HepG2 (cell line): ENCODE measurements around the gene MAP2K2. TPM values are rescaled to one million over a fixed set of nuclear protein-coding genes. Genes with fewer than 3 reads are reported as not detected.
"Not testable (repeated sequence)": the region's sequence is repeated elsewhere in the genome, so short reads cannot be mapped to it uniquely, and the experiment has no call there.

ENCODE experiments used
- ATAC-seq: fragments of 200-7000 bp; cut with Tn5 transposase; 3 replicates; pipeline ENCODE4 v1.9.1; 2020; ENCODE audit warnings: mild to moderate bottlenecking, moderate library complexity
- BruUV-seq: library from RNA; stranded (reverse); fragments of 400-500 nt; replicated peaks from 2 replicates; lab custom pipeline; 2021; lab: Mats Ljungman, UMichigan
- CTCF ChIA-PET: fragments of 300-600 bp; formaldehyde crosslinking; extraction: SDS; loops from one replicate; lab custom pipeline; 2021; ENCODE audit warnings: low total read pairs, inconsistent platforms, low intra/inter-chr PET ratio; lab: Yijun Ruan, JAX
- POLR2A ChIA-PET: fragments of 350-600 bp; sonication (Branson Sonifier 250); formaldehyde crosslinking; loops from one replicate; lab custom pipeline; 2020; ENCODE audit warnings: antibody characterized with exemption, inconsistent platforms; lab: Yijun Ruan, JAX
- DNase-seq: peaks from one replicate; pipeline ENCODE4 v3.0.0-alpha.2; 2015; ENCODE audit warnings: low spot score
- FAIRE-seq: peaks from 3 replicates; lab custom pipeline; 2011; peaks lifted over from hg19 to GRCh38; lab: Jason Lieb, UNC
- H2AFZ ChIP-seq: one replicate; pipeline ENCODE4 v1.6.1; 2011; ENCODE audit warnings: low read length, inconsistent platforms
- H3K27ac ChIP-seq: fragments of 300-600 bp; 3 replicates; pipeline ENCODE4 v1.8.0; 2011; ENCODE audit warnings: mixed run types, mild to moderate bottlenecking, mixed read lengths, low read length, inconsistent platforms; ENCODE audit not compliant: insufficient read depth; ENCODE audit errors: extremely low read length
- H3K27me3 ChIP-seq, 2 experiments: fragments of 200-600 bp in 1 of 2; 2 replicates in 1 of 2; 3 replicates in 1 of 2; pipeline versions ENCODE4 v1.6.0 to v1.8.0; 2011; ENCODE audit warnings: low read length in 2 of 2, mild to moderate bottlenecking in 2 of 2, moderate library complexity in 2 of 2, inconsistent platforms in 1 of 2; ENCODE audit not compliant: insufficient read depth in 2 of 2, control insufficient read depth in 1 of 2
- H3K36me3 ChIP-seq, 2 experiments: fragments of 200-600 bp in 1 of 2; replicated peaks in 1 of 2; 2 replicates in 1 of 2; 3 replicates in 1 of 2; pipeline versions ENCODE4 v1.5.1 to v1.8.0; 2011; ENCODE audit warnings: low read length in 2 of 2, inconsistent platforms in 1 of 2; ENCODE audit not compliant: insufficient read depth in 2 of 2, control insufficient read depth in 1 of 2
- H3K4me1 ChIP-seq: 2 replicates; pipeline ENCODE4 v1.5.1; 2012; ENCODE audit warnings: low read length, inconsistent platforms; ENCODE audit not compliant: insufficient read depth
- H3K4me2 ChIP-seq: 2 replicates; pipeline ENCODE4 v1.6.0; 2011; ENCODE audit warnings: low read depth, low read length, inconsistent platforms
- H3K4me3 ChIP-seq, 3 experiments: fragments of 200-600 bp in 1 of 3; sonication (generic), shearing (Covaris generic) in 1 of 3; replicated peaks in 1 of 3; 2 replicates each; pipeline ENCODE4 v1.5.1; 2011 to 2016; ENCODE audit warnings: low read length in 3 of 3, inconsistent platforms in 2 of 3, low read depth in 2 of 3, mild to moderate bottlenecking in 2 of 3, control low read depth in 1 of 3, mixed read lengths in 1 of 3; ENCODE audit not compliant: insufficient read depth in 1 of 3
- H3K79me2 ChIP-seq: one replicate; pipeline ENCODE4 v1.6.1; 2011; ENCODE audit warnings: low read length, inconsistent platforms; ENCODE audit not compliant: insufficient read depth
- H3K9ac ChIP-seq: 2 replicates; pipeline ENCODE4 v1.6.0; 2011; ENCODE audit warnings: mild to moderate bottlenecking, low read depth, low read length, inconsistent platforms; ENCODE audit not compliant: insufficient read depth
- H3K9me3 ChIP-seq: 2 replicates; pipeline ENCODE4 v1.5.1; 2012; ENCODE audit warnings: mild to moderate bottlenecking, low read length
- H4K20me1 ChIP-seq: 2 replicates; pipeline ENCODE4 v1.6.0; 2011; ENCODE audit warnings: inconsistent platforms, mild to moderate bottlenecking, low read length, moderate library complexity; ENCODE audit not compliant: insufficient read depth
- ASH2L ChIP-seq: fragments of 300-600, 200-600 bp; sonication (generic); IDR thresholded peaks from 2 replicates; pipeline ENCODE4 v1.7.0; 2017; ENCODE audit warnings: low read depth, mild to moderate bottlenecking, moderate library complexity, mixed read lengths, low read length; ENCODE audit not compliant: insufficient read length
- CREM ChIP-seq, 2 experiments: sonication (generic) in 1 of 2; formaldehyde crosslinking in 1 of 2; IDR thresholded peaks; 2 replicates each; pipeline versions ENCODE4 v1.4.0 to v1.6.1; 2016 to 2020; ENCODE audit warnings: antibody characterized with exemption in 1 of 2, mild to moderate bottlenecking in 1 of 2, missing genetic modification reagents in 1 of 2
- EEA1 ChIP-seq: sonication (generic); formaldehyde crosslinking; IDR thresholded peaks from 2 replicates; pipeline ENCODE4 v1.5.1; 2020; ENCODE audit warnings: mild to moderate bottlenecking, missing genetic modification reagents, borderline replicate concordance
- HDAC2 ChIP-seq: sonication (generic); formaldehyde crosslinking; IDR thresholded peaks from 2 replicates; pipeline ENCODE4 v1.4.0; 2020; ENCODE audit warnings: missing genetic modification reagents
- HNF4A ChIP-seq: sonication (generic); formaldehyde crosslinking; IDR thresholded peaks from 2 replicates; pipeline ENCODE4 v1.4.0; 2020; ENCODE audit warnings: missing genetic modification reagents
- JARID2 ChIP-seq: sonication (generic); formaldehyde crosslinking; IDR thresholded peaks from 2 replicates; pipeline ENCODE4 v1.8.1; 2023; ENCODE audit warnings: missing genetic modification reagents, inconsistent platforms; ENCODE audit not compliant: insufficient replicate concordance
- KDM2A ChIP-seq: sonication (generic); formaldehyde crosslinking; IDR thresholded peaks from 2 replicates; pipeline ENCODE4 v1.4.0; 2020; ENCODE audit warnings: low read depth, missing genetic modification reagents, borderline replicate concordance
- NFYB ChIP-seq: sonication (generic); formaldehyde crosslinking; IDR thresholded peaks from 2 replicates; pipeline ENCODE4 v1.4.0; 2020; ENCODE audit warnings: missing genetic modification reagents
- SOX6 ChIP-seq, 2 experiments: fragments of 450-650 bp in 1 of 2; sonication (generic) in 1 of 2; formaldehyde crosslinking in 1 of 2; IDR thresholded peaks; 2 replicates each; pipeline versions ENCODE4 v1.4.0 to v1.6.1; 2017 to 2020; ENCODE audit warnings: antibody characterized with exemption in 1 of 2, mild to moderate bottlenecking in 1 of 2, missing genetic modification reagents in 1 of 2
- U2AF1 ChIP-seq: fragments of 200-400 bp; formaldehyde crosslinking; optimal IDR thresholded peaks from 2 replicates; pipeline ENCODE3; 2017; ENCODE audit warnings: mild to moderate bottlenecking, low read depth, low read length
- ZBTB3 ChIP-seq: sonication (generic); formaldehyde crosslinking; IDR thresholded peaks from 2 replicates; pipeline ENCODE4 v1.4.0; 2020; ENCODE audit warnings: low read depth, mild to moderate bottlenecking, moderate library complexity, missing genetic modification reagents, borderline replicate concordance
- ZNF446 ChIP-seq: sonication (generic); formaldehyde crosslinking; IDR thresholded peaks from 2 replicates; pipeline ENCODE4 v1.5.0; 2020; ENCODE audit warnings: mild to moderate bottlenecking, missing genetic modification reagents
- WGBS: methylation state at CpG from one replicate; pipeline ENCODE4 v1.1.6; 2017; ENCODE audit warnings: low lambda C conversion rate; 5-methylcytosine and 5-hydroxymethylcytosine counted together
- in situ Hi-C: cut with HindIII; loops from 2 replicates; pipeline ENCODE4 v1.10.0; 2017; ENCODE audit warnings: low pct_unique_long_range_greater_than_20kb; ENCODE audit not compliant: extremely low pct_ligation_motif_present
- intact Hi-C: fragments of 100-400 bp; cut with micrococcal nuclease; formaldehyde crosslinking; loops from one replicate; pipeline ENCODE4 v1.10.0; 2022; ENCODE audit not compliant: unreplicated experiment
- polyA plus RNA-seq, 8 experiments: library from polyadenylated mRNA; depleted of rRNA in 3 of 8; stranded (reverse) in 7 of 8; unstranded in 1 of 8; fragments of >200 nt; fragmentation: Illumina TruSeq in 4 of 8; extraction: Trizol in 4 of 8; gene quantifications; 2 replicates each; pipeline versions ENCODE4 v1.2.1 to v1.2.3, GENCODE V29; 2011 to 2016; ENCODE audit warnings: low read depth in 4 of 8, missing spikeins in 1 of 8, mixed read lengths in 1 of 8; ENCODE audit not compliant: insufficient read depth in 1 of 8
- total RNA-seq, 5 experiments: library from RNA; depleted of rRNA; stranded (reverse); fragments of >200 nt; fragmentation: Illumina TruSeq; extraction: Trizol; gene quantifications; 2 replicates each; pipeline ENCODE4 v1.2.3, GENCODE V29; 2016; ENCODE audit warnings: low read depth in 1 of 5
- TF ChIP-seq, protein P1 (sequence below): sonication (generic); formaldehyde crosslinking; IDR thresholded peaks from 2 replicates; pipeline ENCODE4 v1.4.0; 2020; ENCODE audit warnings: missing genetic modification reagents
- TF ChIP-seq, protein P2 (sequence below): sonication (generic); formaldehyde crosslinking; IDR thresholded peaks from 2 replicates; pipeline ENCODE4 v1.8.0; 2022; ENCODE audit warnings: mild to moderate bottlenecking, missing genetic modification reagents; ENCODE audit not compliant: insufficient replicate concordance

Gene MAP2K2
- total and polyA plus RNA-seq, 2 of the 13 experiments (the other 11 are each of a cell fraction or from before 2014, with no cell fraction given), result 70.3 to 80.9 TPM

DNA sequence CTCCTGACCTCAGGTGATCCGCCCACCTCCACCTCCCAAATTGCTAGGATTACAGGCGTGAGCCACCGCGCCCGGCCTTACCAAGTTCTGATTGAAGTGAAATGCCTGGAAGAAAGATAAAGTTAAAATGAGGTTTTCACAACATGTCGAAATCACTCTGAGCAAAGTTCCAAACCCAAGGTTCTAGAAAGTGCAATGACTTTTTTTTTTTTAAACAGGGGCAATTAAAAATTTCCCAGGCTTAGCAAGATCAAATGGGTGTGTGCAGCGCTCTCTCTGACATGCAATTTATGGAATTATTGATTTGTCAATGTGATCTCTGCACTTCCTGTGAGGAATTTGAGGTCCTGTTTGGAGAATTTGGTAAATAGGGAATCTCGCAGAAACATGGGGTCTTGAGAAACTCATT is 12.8 kb upstream of the MAP2K2 start (continued):
- peak; percentile 47 for TF ChIP-seq HNF4A (CRISPR knock-in tag)
- TF ChIP-seq, all 625 proteins: peak for 32

DNA sequence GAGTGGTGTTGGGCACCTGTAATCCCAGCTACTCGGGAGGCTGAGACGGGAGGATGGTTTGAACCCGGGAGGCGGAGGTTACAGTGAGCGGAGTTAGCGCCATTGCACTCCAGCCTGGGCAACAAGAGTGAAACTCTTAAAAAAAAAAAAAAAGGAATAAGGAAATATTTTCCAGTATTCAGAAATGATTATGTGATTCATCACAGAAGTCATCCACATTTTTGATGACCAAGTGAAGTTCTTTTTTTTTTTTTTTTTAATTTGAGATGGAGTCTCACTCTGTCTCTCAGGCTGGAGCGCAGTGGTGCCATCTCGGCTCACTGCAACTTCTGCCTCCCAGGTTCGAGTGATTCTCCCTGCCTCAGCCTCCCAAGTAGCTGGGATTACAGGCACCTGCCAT is 11.5 kb upstream of the MAP2K2 start:
- H3K36me3 ChIP-seq, BruUV-seq, H4K20me1 ChIP-seq, H3K27ac ChIP-seq, H2AFZ ChIP-seq, H3K4me3 ChIP-seq, DNase-seq, H3K79me2 ChIP-seq, CTCF ChIA-PET, H3K27me3 ChIP-seq, H3K9ac ChIP-seq, in situ Hi-C loops, FAIRE-seq, POLR2A ChIA-PET, ATAC-seq, H3K9me3 ChIP-seq, H3K4me2 ChIP-seq: not testable (repeated sequence)
- peaks cover 64% of the 10 kb centered on the region for H3K4me1 ChIP-seq
- intact Hi-C loops, result loop anchor here (10.0 kb wide), 1 partner anchor 131 kb away; the partner anchor contains the start of gene PIAS4
- 93% methylated on average over 9 of the region's 9 CpGs for WGBS

DNA sequence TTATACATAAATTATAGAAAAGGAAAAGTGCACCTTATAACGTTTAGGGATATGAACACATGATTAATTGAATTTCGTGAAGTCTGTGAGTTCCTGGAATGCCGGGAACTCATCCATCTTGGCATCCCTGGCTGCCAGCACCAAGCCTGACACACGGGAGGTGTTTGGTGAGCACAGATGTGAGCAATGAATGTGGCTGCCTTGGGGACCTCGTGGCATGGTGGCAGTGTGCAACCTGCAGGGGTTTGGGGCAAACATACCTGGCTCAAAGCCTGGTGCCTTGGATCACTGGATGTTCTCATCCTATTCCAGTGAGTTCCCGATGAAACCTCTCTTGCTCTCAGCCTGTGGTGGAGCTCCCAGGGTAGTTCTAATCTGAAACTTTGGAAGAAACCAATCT is 10.4 kb upstream of the MAP2K2 start:
- ChIA-PET POLR2A (no interaction called here), CTCF (no interaction called here)
- H3K27me3 ChIP-seq, result no peaks in the 10 kb centered on the region
- no peaks in the 10 kb centered on the region for H3K36me3 ChIP-seq
- intact Hi-C loops, result loop anchor here (10.0 kb wide), 1 partner anchor 130 kb away; the partner anchor contains the start of gene PIAS4
- in situ Hi-C loops, result no loop called here
- FAIRE-seq, result no peak
- H3K9me3 ChIP-seq, result no peaks in the 10 kb centered on the region
- no peaks in the 10 kb centered on the region for H3K79me2 ChIP-seq
- no TSS peak for BruUV-seq
- peaks cover 62% of the 10 kb centered on the region for H3K4me1 ChIP-seq
- no peaks in the 10 kb centered on the region for H4K20me1 ChIP-seq
- H3K4me2 ChIP-seq, result 0 out of 2 replicates have a peak overlapping the region, but pooled peaks have one; percentile 29
- no peak for ATAC-seq
- no peak for DNase-seq
- no peak overlapping the region for H3K9ac ChIP-seq
- no peak overlapping the region for H3K4me3 ChIP-seq
- 43% methylated on average over 5 of the region's 6 CpGs for WGBS
- no peak overlapping the region for H3K27ac ChIP-seq
- peak overlapping the region; percentile 32 for H2AFZ ChIP-seq
- TF ChIP-seq NFYB (CRISPR knock-in tag) (no peak), HDAC2 (CRISPR knock-in tag) (no peak), ASH2L (no peak), KDM2A (CRISPR knock-in tag) (no peak), JARID2 (CRISPR knock-in tag) (no peak), U2AF1 (no peak), EEA1 (no peak), SOX6 (IDR thresholded peaks at IDR 0.05) (no peak), SOX6 (CRISPR knock-in tag; IDR thresholded peaks at IDR 0.05) (no peak), CREM (IDR thresholded peaks at IDR 0.05) (no peak), CREM (CRISPR knock-in tag; IDR thresholded peaks at IDR 0.05) (no peak), ZNF446 (no peak), ZBTB3 (no peak), HNF4A (CRISPR knock-in tag) (no peak)
- TF ChIP-seq, protein P1, sequence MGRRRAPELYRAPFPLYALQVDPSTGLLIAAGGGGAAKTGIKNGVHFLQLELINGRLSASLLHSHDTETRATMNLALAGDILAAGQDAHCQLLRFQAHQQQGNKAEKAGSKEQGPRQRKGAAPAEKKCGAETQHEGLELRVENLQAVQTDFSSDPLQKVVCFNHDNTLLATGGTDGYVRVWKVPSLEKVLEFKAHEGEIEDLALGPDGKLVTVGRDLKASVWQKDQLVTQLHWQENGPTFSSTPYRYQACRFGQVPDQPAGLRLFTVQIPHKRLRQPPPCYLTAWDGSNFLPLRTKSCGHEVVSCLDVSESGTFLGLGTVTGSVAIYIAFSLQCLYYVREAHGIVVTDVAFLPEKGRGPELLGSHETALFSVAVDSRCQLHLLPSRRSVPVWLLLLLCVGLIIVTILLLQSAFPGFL (CRISPR knock-in tag), result no peak
- TF ChIP-seq, protein P2, sequence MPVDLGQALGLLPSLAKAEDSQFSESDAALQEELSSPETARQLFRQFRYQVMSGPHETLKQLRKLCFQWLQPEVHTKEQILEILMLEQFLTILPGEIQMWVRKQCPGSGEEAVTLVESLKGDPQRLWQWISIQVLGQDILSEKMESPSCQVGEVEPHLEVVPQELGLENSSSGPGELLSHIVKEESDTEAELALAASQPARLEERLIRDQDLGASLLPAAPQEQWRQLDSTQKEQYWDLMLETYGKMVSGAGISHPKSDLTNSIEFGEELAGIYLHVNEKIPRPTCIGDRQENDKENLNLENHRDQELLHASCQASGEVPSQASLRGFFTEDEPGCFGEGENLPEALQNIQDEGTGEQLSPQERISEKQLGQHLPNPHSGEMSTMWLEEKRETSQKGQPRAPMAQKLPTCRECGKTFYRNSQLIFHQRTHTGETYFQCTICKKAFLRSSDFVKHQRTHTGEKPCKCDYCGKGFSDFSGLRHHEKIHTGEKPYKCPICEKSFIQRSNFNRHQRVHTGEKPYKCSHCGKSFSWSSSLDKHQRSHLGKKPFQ (CRISPR knock-in tag), result no peak
